ENCODE measurements around the gene EIF2D.

- no peak for TF ChIP-seq POLR2A (IDR thresholded peaks at IDR 0.05)
- no peak for TF ChIP-seq CTCF (IDR thresholded peaks at IDR 0.05)
Measured at GRCh38 chr1:206596319-206596666, 16.0 kb downstream of the EIF2D start.
